GM12875 (cell line): ENCODE results near the gene ACOT12.

ENCODE experiments used
- H3K4me3 ChIP-seq: one replicate; pipeline ENCODE4 v1.5.1; 2011; ENCODE audit warnings: low read depth, low read length, control low read depth
- CTCF ChIP-seq: IDR thresholded peaks from 2 replicates; pipeline ENCODE4 v1.5.1; 2011; ENCODE audit warnings: low read depth, mild to moderate bottlenecking, control low read depth, inconsistent platforms, low read length, moderate library complexity, borderline replicate concordance; ENCODE audit not compliant: insufficient read depth

ACOT12 gene

GRCh38 chr5:81426359-81427030 lies 32.6 kb upstream of the ACOT12 start:
- no peak overlapping the region for H3K4me3 ChIP-seq
- TF ChIP-seq CTCF: no peak

- peak; percentile 29; the same call in 1 of the 2 replicates for TF ChIP-seq CTCF
- H3K4me3 ChIP-seq: no peak overlapping the region
Measured at GRCh38 chr5:81425569-81425968, 31.6 kb upstream of the ACOT12 start.

- TF ChIP-seq CTCF: no peak
- no peak overlapping the region for H3K4me3 ChIP-seq
Measured at GRCh38 chr5:81424728-81425127, 30.8 kb upstream of the ACOT12 start.

GRCh38 chr5:81422671-81423070 lies 28.7 kb upstream of the ACOT12 start:
- H3K4me3 ChIP-seq: no peak overlapping the region
- TF ChIP-seq CTCF: no peak

GRCh38 chr5:81420039-81420667 lies 26.2 kb upstream of the ACOT12 start:
- TF ChIP-seq CTCF: no peak
- H3K4me3 ChIP-seq: no peak overlapping the region

GRCh38 chr5:81418606-81419005 lies 24.7 kb upstream of the ACOT12 start:
- H3K4me3 ChIP-seq: no peak overlapping the region
- no peak for TF ChIP-seq CTCF

- no peak overlapping the region for H3K4me3 ChIP-seq
- TF ChIP-seq CTCF: no peak
Measured at GRCh38 chr5:81417052-81417451, 23.1 kb upstream of the ACOT12 start.
